ENCODE data around the gene CNOT1.

DNA sequence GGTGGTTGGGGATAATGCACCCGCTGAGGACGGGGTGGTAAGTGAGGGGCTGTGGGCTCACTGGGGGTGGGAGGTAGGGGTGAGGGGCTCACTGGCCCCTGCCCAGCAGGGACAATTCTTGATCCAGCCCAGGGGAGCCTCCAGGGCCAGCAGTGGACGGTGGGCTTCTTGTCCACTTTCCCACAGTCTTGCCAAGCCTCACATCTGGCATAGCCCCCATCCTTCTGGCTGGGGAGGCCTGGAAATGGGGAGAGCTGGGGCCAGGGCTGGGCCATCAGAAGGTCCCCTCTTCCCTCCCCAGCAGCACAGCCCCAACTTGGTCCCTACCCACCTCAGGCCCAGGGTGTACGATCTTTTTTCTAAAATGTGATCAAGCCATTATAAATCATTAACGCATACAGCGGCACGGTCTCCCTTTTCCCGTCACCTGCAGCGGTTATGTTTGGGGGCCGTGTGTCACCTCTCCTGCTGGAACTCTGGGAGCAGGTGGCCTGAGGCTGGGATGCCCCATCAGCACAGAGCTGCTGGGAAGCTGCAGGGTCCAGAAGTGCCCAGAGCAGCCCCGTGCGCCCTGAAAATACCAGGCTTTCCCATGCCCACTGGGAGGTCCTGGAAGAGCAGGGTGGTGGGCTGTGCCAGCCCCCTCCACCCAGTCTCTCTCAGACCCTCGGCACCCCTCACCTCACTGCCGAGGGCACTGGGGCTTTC lies 121.5 kb downstream of the CNOT1 start:
- TF ChIP-seq, protein P1, sequence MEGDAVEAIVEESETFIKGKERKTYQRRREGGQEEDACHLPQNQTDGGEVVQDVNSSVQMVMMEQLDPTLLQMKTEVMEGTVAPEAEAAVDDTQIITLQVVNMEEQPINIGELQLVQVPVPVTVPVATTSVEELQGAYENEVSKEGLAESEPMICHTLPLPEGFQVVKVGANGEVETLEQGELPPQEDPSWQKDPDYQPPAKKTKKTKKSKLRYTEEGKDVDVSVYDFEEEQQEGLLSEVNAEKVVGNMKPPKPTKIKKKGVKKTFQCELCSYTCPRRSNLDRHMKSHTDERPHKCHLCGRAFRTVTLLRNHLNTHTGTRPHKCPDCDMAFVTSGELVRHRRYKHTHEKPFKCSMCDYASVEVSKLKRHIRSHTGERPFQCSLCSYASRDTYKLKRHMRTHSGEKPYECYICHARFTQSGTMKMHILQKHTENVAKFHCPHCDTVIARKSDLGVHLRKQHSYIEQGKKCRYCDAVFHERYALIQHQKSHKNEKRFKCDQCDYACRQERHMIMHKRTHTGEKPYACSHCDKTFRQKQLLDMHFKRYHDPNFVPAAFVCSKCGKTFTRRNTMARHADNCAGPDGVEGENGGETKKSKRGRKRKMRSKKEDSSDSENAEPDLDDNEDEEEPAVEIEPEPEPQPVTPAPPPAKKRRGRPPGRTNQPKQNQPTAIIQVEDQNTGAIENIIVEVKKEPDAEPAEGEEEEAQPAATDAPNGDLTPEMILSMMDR (IDR thresholded peaks at IDR 0.05): no peak
- TF ChIP-seq POLR2A (IDR thresholded peaks at IDR 0.05): no peak

Measured in upper lobe of left lung (tissue), 4 donors.